Large intestine (tissue), 3 donors: ENCODE results near the gene CDC42SE2. TPM values are rescaled to one million over a fixed set of nuclear protein-coding genes. Genes with fewer than 3 reads are reported as not detected.

ENCODE experiments used
- DNase-seq, 2 donors: peaks; one replicate each; pipeline versions ENCODE4 v3.0.0 to v3.0.0-alpha.2; 2013
- H3K27ac ChIP-seq: one replicate; pipeline ENCODE4 v1.5.1; 2013; ENCODE audit warnings: low read length
- H3K27me3 ChIP-seq: 2 replicates; pipeline ENCODE4 v1.6.1; 2013; ENCODE audit warnings: low read length; ENCODE audit not compliant: control insufficient read depth, insufficient read depth
- H3K36me3 ChIP-seq: 2 replicates; pipeline ENCODE4 v1.6.1; 2013; ENCODE audit warnings: low read length; ENCODE audit not compliant: control insufficient read depth, insufficient read depth
- H3K4me1 ChIP-seq: one replicate; pipeline ENCODE4 v1.6.1; 2013; ENCODE audit warnings: low read length; ENCODE audit not compliant: control insufficient read depth, insufficient read depth
- H3K4me3 ChIP-seq: one replicate; pipeline ENCODE4 v1.5.1; 2013; ENCODE audit warnings: low read length
- H3K9me3 ChIP-seq: one replicate; pipeline ENCODE4 v1.6.1; 2013; ENCODE audit warnings: mild to moderate bottlenecking, low read depth, low read length, moderate library complexity; ENCODE audit not compliant: control insufficient read depth
- WGBS: methylation state at CpG from one replicate; pipeline ENCODE4 v1.1.5; 2013; ENCODE audit warnings: low lambda C conversion rate; ENCODE audit not compliant: insufficient coverage; 5-methylcytosine and 5-hydroxymethylcytosine counted together
- polyA plus RNA-seq: library from polyadenylated mRNA; unstranded; fragments of 120-200 nt; gene quantifications from one replicate; pipeline ENCODE4 v1.2.1, GENCODE V29; 2013

Gene CDC42SE2
- polyA plus RNA-seq, 1 donor, result 46.2 TPM

DNA sequence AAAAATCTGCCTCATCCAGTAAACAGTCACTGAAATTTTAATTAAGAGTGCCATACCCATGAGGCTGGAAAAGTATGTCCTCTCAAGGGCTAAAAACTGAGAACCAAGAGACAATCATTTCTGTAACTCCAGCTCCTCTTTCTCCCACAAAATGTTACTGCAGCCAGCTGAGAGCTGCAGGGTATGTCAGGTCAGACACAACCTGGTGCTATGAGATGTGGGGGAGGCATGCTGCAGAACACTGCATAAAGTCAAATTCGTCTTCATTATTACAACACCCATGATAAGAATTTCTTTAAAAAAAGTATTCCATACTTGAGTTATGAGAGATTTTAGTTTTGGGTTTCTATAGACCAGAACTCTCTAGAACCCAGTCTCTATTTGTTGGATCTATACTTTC lies 162.2 kb downstream of the CDC42SE2 start:
- WGBS, result no CpG with 5 or more reads among the region's 1 CpG
- DNase-seq, result no peak
- Histone ChIP-seq H3K27ac (no peak overlapping the region), H3K9me3 (no peaks in the 10 kb centered on the region), H3K27me3 (no peaks in the 10 kb centered on the region), H3K4me1 (no peaks in the 10 kb centered on the region), H3K36me3 (peaks cover 43% of the 10 kb centered on the region), H3K4me3 (no peak overlapping the region)

DNA sequence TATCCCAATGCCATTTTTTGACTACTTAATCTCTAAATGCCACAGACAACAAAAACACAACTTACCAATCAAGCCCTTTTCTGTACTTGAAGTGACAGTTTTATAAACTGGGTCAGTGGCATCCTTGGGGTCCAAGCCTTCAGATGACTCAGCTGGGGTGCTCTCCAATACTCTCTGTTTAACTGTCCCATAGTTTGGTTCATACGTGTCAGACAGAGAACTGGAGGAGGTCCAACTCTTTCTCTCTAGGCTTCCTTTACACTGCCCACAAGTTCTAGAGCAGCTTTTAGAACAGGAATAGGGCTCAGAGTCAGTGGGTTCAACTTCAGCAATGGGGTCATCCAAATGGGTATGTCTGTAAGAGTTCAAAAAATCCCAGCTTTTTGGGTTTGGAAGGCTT lies 166.9 kb downstream of the CDC42SE2 start:
- no peaks in the 10 kb centered on the region for H3K4me1 ChIP-seq
- H3K9me3 ChIP-seq, result no peaks in the 10 kb centered on the region
- DNase-seq, result no peak
- H3K27ac ChIP-seq, result no peak overlapping the region
- no peak overlapping the region for H3K4me3 ChIP-seq
- H3K36me3 ChIP-seq, result peaks cover 48% of the 10 kb centered on the region
- no peaks in the 10 kb centered on the region for H3K27me3 ChIP-seq
- no CpG with 5 or more reads among the region's 1 CpG for WGBS

DNA sequence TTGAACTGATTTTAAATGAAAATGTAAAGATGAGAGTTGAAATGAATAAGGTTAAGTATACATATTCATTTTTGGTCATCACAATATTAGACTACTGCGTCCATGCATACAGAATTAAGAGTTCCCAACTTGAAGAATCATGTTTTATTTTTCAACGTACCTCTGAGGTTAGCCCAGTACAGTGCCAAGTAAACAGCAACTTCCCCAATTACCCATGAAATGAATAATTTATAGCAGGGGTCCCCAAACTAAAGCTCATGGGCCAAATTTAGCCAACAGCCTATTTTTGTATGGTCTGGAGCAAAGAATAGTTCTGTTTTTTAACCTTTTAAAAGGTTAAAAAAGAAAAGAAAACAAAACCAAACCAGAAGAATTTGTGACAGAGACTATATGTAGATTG lies 167.9 kb downstream of the CDC42SE2 start:
- H3K4me1 ChIP-seq, result no peaks in the 10 kb centered on the region
- WGBS, result 100% methylated on average over 2 of the region's 2 CpGs
- no peak overlapping the region for H3K4me3 ChIP-seq
- no peak for DNase-seq
- H3K27ac ChIP-seq, result no peak overlapping the region
- peaks cover 47% of the 10 kb centered on the region for H3K36me3 ChIP-seq
- H3K27me3 ChIP-seq, result no peaks in the 10 kb centered on the region
- no peaks in the 10 kb centered on the region for H3K9me3 ChIP-seq

DNA sequence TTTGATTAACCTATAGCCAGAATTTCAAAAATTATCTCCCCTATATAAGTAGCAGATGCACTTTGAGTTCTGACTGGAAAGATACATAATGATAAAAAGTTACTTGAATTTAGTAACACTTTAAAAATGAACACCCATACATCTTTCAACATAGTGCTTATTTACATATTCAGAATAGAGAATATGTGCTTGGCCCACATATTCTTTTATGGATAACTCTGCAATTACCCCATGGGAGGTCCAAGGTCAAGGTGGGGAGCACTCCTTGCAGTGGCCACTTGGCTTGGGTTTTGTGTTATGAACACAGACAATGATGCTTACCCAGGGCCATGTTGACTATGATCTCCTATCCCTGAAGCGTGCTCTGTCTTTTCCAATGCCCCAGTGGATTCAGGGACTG lies 169.3 kb downstream of the CDC42SE2 start:
- H3K27me3 ChIP-seq, result no peaks in the 10 kb centered on the region
- no peak for DNase-seq
- no peak overlapping the region for H3K4me3 ChIP-seq
- H3K36me3 ChIP-seq, result peaks cover 44% of the 10 kb centered on the region
- no peaks in the 10 kb centered on the region for H3K4me1 ChIP-seq
- H3K9me3 ChIP-seq, result no peaks in the 10 kb centered on the region
- no peak overlapping the region for H3K27ac ChIP-seq
- no CpG with 5 or more reads among the region's 1 CpG for WGBS

DNA sequence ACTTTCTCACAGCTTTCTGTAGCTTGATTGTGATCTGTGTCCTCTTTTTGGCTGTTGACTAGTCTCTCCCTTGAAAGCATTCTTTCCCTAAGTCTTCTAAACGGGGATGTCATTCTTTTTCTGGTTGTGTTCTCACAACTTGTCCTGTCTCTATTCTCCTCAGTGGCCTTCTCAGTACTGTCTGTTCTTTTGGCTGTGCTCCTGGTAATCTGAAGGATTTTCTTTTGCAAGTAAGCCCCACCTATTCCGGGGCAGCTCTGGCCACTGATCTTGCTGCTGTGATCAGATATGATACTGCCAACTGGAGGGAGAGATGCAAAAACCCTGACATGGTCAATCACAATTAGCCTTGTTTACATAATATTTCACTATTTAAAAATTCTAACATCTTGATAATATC lies 172.2 kb downstream of the CDC42SE2 start:
- no peak for DNase-seq
- WGBS, result 60% methylated on average over 1 of the region's 2 CpGs
- Histone ChIP-seq H3K36me3 (peaks cover 42% of the 10 kb centered on the region), H3K27ac (no peak overlapping the region), H3K4me3 (no peak overlapping the region), H3K4me1 (no peaks in the 10 kb centered on the region), H3K9me3 (no peaks in the 10 kb centered on the region), H3K27me3 (no peaks in the 10 kb centered on the region)

DNA sequence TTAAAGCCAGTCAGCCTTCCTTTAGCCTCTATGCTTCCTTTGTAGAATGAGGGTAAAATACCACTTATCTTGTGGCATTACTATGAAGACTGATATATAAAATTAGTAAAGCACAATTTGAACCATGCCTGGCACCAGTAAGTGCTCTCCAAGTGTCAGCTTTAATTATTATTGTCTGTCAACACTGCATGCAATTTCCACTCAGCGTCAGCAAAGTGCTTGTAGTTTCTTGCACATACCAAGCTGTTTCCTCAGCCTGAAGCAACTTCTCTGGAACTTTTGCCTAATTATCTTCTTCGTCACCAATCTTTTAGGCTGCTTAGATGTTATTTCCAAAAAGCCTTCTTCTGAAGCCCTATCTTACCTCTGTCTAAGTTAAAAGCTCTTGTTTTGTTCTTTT lies 177.3 kb downstream of the CDC42SE2 start:
- Histone ChIP-seq H3K36me3 (peaks cover 41% of the 10 kb centered on the region), H3K27ac (no peak overlapping the region), H3K4me3 (no peak overlapping the region), H3K4me1 (no peaks in the 10 kb centered on the region), H3K27me3 (no peaks in the 10 kb centered on the region), H3K9me3 (no peaks in the 10 kb centered on the region)
- WGBS, result 73% methylated on average over 2 of the region's 2 CpGs
- no peak for DNase-seq

Other genes with a start within 250 kb of the CDC42SE2 start
- 350 TPM for gene HINT1, start 98.8 kb upstream of the CDC42SE2 start, polyA plus RNA-seq
- 11.2 TPM for gene LYRM7, start 93.1 kb upstream of the CDC42SE2 start, polyA plus RNA-seq